ENCODE results near the gene E2F3. TPM values are rescaled to one million over a fixed set of nuclear protein-coding genes. Genes with fewer than 3 reads are reported as not detected.

The E2F3 gene
- 23.4 TPM for polyA plus RNA-seq (2013)

DNA sequence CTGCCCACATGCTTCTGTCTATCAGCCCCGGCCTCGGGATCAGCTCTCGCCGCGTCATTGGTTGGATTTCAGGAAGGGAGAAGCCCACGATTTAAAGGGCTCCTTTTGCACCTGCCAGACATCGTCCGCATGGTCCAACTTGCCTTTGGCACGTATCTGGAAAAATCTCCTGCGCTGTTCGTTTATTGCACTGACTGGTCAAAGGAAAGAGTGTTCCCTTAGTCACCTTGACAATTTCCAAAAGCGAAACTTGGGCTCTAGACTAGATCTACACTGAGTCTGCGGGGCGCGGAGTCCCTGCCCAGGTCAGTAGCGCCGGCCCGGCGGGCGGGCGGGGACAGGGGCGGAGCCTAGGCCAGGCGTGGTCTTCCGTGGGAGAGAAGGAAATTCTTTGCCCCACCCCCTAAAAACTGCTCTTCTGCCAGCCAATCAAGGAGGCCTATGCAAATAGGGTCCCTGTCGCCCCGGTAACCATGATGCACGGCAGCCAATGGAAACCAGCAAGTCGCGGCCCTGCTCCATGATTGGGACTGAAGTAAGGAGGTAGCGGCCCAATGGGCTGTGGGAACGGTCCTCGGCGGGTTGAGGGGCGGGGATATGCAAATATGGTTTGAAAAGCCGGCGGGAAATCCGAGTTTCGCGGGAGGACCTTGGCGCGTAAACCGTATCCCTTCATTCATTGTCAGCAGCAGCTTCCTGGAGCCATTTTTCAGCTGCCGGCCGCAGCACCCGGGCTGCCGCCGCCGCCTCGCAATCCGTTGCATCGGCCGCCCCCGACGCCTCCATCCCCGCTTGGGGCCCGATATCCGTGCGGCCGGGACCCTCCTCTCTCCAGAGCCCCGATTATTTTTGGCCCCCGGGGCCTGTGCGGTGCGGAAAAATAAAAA, at the start of gene E2F3:
TSS of gene E2F3 (plus strand) at position 675 of the 887 bp plus-strand sequence. CDS start 354 bp downstream, outside the sequence.
- POLR2A ChIA-PET, result interaction anchor here (2.1 kb wide), 1 partner anchor 133 kb away, joined by 7 read pairs; the partner anchor contains the start of gene CDKAL1
- CTCF ChIA-PET, result interaction anchor here (0.9 to 1.9 kb wide), 4 partner anchors 12 to 126 kb away, joined by 3 to 6 read pairs (median 4); no protein-coding TSS in a partner anchor
- Histone ChIP-seq H3K36me3 (ENCODE audit: control insufficient read depth in 4 of 4, insufficient read depth in 4 of 4, low read length in 3 of 4) (peaks cover 0 to 9% (median 2%) of the 10 kb centered on the region in 4 experiments), H3K27me3 (replicated peaks in 2 of 5; ENCODE audit: control insufficient read depth in 4 of 5, insufficient read depth in 5 of 5, low read length in 4 of 5) (no peaks in the 10 kb centered on the region), H3K27ac (ENCODE audit: insufficient read depth in 1 of 2, low read depth in 1 of 2, low read length in 2 of 2, poor library complexity in 1 of 2, severe bottlenecking in 2 of 2) (peak within 1 kb of the TSS; percentile 81 to 97), H3K4me3 (ENCODE audit: control insufficient read depth in 1 of 7, extremely low read depth in 1 of 7, insufficient read depth in 4 of 7, low read depth in 2 of 7, low read length in 6 of 7) (peak within 1 kb of the TSS; percentile 72 to 99 (median 80)), H3K4me1 (ENCODE audit: control extremely low read depth in 1 of 4, control insufficient read depth in 4 of 4, insufficient read depth in 4 of 4, low read length in 3 of 4) (peaks cover 12 to 34% (median 24%) of the 10 kb centered on the region in 4 experiments), H3K9me3 (ENCODE audit: control extremely low read depth in 1 of 5, control insufficient read depth in 4 of 5, insufficient read depth in 2 of 5, low read depth in 1 of 5, low read length in 4 of 5) (no peaks in the 10 kb centered on the region)
- 0% methylated on average over 53 of the region's 63 CpGs for WGBS (ENCODE audit: insufficient coverage)
- DNase-seq, result peak; percentile 100

DNA sequence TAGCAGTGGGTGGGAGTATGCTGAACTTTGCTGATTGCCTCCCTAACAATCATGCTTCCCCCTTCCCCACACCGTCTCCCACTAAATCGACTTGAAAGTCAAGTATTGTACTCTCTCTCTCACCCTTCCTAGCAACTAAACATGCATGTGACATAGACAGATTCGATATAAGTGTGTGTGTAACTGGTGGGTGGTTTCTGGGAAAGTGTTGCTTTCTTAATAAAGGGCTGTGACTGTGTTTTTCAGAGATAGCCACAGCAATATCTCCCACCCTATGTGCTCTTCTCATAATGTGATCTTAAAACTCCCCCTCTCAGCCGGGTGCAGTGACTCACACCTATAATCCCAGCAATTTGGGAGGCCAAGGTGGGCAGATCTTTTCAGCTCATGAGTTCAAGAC, 49.3 kb upstream of the E2F3 start:
- no peak for DNase-seq
- Histone ChIP-seq H3K9me3 (ENCODE audit: control extremely low read depth in 1 of 5, control insufficient read depth in 4 of 5, insufficient read depth in 2 of 5, low read depth in 1 of 5, low read length in 4 of 5) (peaks cover under 1 to 8% (median 7%) of the 10 kb centered on the region in 5 experiments), H3K36me3 (ENCODE audit: control insufficient read depth in 4 of 4, insufficient read depth in 4 of 4, low read length in 3 of 4) (no peaks in the 10 kb centered on the region), H3K4me3 (ENCODE audit: control insufficient read depth in 1 of 7, extremely low read depth in 1 of 7, insufficient read depth in 4 of 7, low read depth in 2 of 7, low read length in 6 of 7) (no peak overlapping the region), H3K4me1 (ENCODE audit: control extremely low read depth in 1 of 4, control insufficient read depth in 4 of 4, insufficient read depth in 4 of 4, low read length in 3 of 4) (no peaks in the 10 kb centered on the region), H3K27ac (ENCODE audit: insufficient read depth in 1 of 2, low read depth in 1 of 2, low read length in 2 of 2, poor library complexity in 1 of 2, severe bottlenecking in 2 of 2) (no peak overlapping the region), H3K27me3 (replicated peaks in 2 of 5; ENCODE audit: control insufficient read depth in 4 of 5, insufficient read depth in 5 of 5, low read length in 4 of 5) (no peaks in the 10 kb centered on the region)
- ChIA-PET POLR2A (no interaction called here), CTCF (interaction anchor here (1.6 kb wide), 1 partner anchor 12 kb away, joined by 3 read pairs; no protein-coding TSS in a partner anchor)
- WGBS (ENCODE audit: insufficient coverage), result 86% methylated on average over 1 of the region's 4 CpGs

DNA sequence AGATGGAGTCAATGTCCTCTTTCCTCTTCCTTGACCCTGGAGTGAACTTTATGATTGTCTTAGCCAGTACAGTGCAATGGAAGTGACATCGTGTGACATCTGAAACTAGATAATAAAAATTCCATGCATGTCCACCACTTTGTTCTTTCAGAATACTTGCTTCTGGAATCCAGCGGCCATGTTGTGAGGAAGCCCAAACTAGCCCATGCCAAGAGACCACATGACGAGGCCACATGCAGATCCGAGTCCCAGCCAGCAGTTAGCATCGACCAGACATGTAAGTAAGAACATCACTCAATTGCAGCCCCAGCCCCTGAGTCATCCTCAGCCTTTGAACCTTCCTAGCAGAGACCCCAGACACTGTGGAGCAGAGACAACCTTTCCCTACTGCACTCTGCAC, 48.5 kb upstream of the E2F3 start:
- H3K27ac ChIP-seq (ENCODE audit: insufficient read depth in 1 of 2, low read depth in 1 of 2, low read length in 2 of 2, poor library complexity in 1 of 2, severe bottlenecking in 2 of 2), result no peak overlapping the region
- H3K27me3 ChIP-seq (replicated peaks in 2 of 5; ENCODE audit: control insufficient read depth in 4 of 5, insufficient read depth in 5 of 5, low read length in 4 of 5), result no peaks in the 10 kb centered on the region
- H3K4me3 ChIP-seq (ENCODE audit: control insufficient read depth in 1 of 7, extremely low read depth in 1 of 7, insufficient read depth in 4 of 7, low read depth in 2 of 7, low read length in 6 of 7), result no peak overlapping the region
- H3K9me3 ChIP-seq (ENCODE audit: control extremely low read depth in 1 of 5, control insufficient read depth in 4 of 5, insufficient read depth in 2 of 5, low read depth in 1 of 5, low read length in 4 of 5), result peaks cover 0 to 7% (median 4%) of the 10 kb centered on the region in 5 experiments
- no peaks in the 10 kb centered on the region for H3K36me3 ChIP-seq (ENCODE audit: control insufficient read depth in 4 of 4, insufficient read depth in 4 of 4, low read length in 3 of 4)
- 97% methylated on average over 5 of the region's 5 CpGs for WGBS (ENCODE audit: insufficient coverage)
- H3K4me1 ChIP-seq (ENCODE audit: control extremely low read depth in 1 of 4, control insufficient read depth in 4 of 4, insufficient read depth in 4 of 4, low read length in 3 of 4), result no peaks in the 10 kb centered on the region
- ChIA-PET CTCF (no interaction called here), POLR2A (no interaction called here)
- no peak for DNase-seq

DNA sequence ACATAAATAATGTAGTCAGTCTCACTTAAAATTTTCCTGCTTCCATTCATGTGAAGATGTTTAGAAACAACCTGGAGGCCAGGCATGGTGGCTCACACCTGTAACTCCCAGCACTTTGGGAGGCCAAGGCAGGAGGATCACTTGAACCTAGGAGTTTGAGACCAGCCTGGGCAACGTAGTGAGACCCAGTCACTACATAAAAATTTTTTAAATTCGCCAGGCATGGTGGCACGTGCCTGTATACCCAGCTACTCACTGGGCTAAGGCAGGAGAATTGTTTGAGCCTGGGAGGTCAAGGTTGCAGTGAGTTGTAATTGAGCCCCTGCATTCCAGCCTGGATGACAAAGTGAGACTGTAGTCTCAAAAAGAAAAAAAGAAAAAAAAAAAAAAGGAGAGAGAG, 47.3 kb upstream of the E2F3 start:
- no peak for DNase-seq
- POLR2A ChIA-PET, result no interaction called here
- no peak overlapping the region for H3K27ac ChIP-seq (ENCODE audit: insufficient read depth in 1 of 2, low read depth in 1 of 2, low read length in 2 of 2, poor library complexity in 1 of 2, severe bottlenecking in 2 of 2)
- H3K36me3 ChIP-seq (ENCODE audit: control insufficient read depth in 4 of 4, insufficient read depth in 4 of 4, low read length in 3 of 4), result no peaks in the 10 kb centered on the region
- H3K4me3 ChIP-seq (ENCODE audit: control insufficient read depth in 1 of 7, extremely low read depth in 1 of 7, insufficient read depth in 4 of 7, low read depth in 2 of 7, low read length in 6 of 7), result no peak overlapping the region
- WGBS (ENCODE audit: insufficient coverage), result 95% methylated on average over 3 of the region's 3 CpGs
- no peaks in the 10 kb centered on the region for H3K4me1 ChIP-seq (ENCODE audit: control extremely low read depth in 1 of 4, control insufficient read depth in 4 of 4, insufficient read depth in 4 of 4, low read length in 3 of 4)
- CTCF ChIA-PET, result no interaction called here
- peaks cover 0 to 7% (median 4%) of the 10 kb centered on the region in 5 experiments for H3K9me3 ChIP-seq (ENCODE audit: control extremely low read depth in 1 of 5, control insufficient read depth in 4 of 5, insufficient read depth in 2 of 5, low read depth in 1 of 5, low read length in 4 of 5)
- H3K27me3 ChIP-seq (replicated peaks in 2 of 5; ENCODE audit: control insufficient read depth in 4 of 5, insufficient read depth in 5 of 5, low read length in 4 of 5), result no peaks in the 10 kb centered on the region

DNA sequence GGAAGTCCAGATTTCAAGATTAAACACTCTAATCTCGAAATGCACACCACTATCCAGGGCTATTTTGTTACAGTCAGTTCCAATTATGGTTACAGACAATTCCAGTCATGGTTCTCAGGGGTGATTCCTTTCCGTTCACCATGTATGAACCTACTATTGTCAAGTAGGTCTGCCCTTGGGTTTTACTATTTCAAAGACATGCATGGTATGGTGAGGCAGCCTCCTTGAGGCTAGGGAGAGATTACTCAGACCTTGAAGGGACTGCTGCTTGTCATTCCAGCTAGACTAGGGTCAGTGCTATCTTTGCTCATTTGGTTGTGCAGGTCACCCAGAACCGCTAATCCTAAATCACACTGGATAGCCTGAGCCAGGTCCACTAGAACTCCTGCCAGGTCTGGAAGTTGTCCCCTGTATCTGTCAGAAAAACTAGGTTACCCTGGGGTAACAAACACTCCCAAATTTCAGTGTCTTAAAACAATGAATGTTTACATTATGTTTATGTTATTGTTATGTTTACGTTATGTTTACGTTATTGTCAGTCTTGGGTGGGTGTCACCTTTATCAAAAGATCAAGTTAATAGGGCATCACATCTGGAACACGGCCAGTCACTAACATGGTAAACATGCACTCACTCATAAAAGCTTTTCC, 41.1 kb upstream of the E2F3 start:
- H3K4me3 ChIP-seq (ENCODE audit: control insufficient read depth in 1 of 7, extremely low read depth in 1 of 7, insufficient read depth in 4 of 7, low read depth in 2 of 7, low read length in 6 of 7), result no peak overlapping the region
- H3K9me3 ChIP-seq (ENCODE audit: control extremely low read depth in 1 of 5, control insufficient read depth in 4 of 5, insufficient read depth in 2 of 5, low read depth in 1 of 5, low read length in 4 of 5), result peaks cover 0 to 2% (median 0%) of the 10 kb centered on the region in 5 experiments
- ChIA-PET CTCF (no interaction called here), POLR2A (no interaction called here)
- 100% methylated on average over 4 of the region's 6 CpGs for WGBS (ENCODE audit: insufficient coverage)
- H3K36me3 ChIP-seq (ENCODE audit: control insufficient read depth in 4 of 4, insufficient read depth in 4 of 4, low read length in 3 of 4), result no peaks in the 10 kb centered on the region
- H3K4me1 ChIP-seq (ENCODE audit: control extremely low read depth in 1 of 4, control insufficient read depth in 4 of 4, insufficient read depth in 4 of 4, low read length in 3 of 4), result peaks cover 0 to 6% (median 2%) of the 10 kb centered on the region in 4 experiments
- no peak overlapping the region for H3K27ac ChIP-seq (ENCODE audit: insufficient read depth in 1 of 2, low read depth in 1 of 2, low read length in 2 of 2, poor library complexity in 1 of 2, severe bottlenecking in 2 of 2)
- no peak for DNase-seq
- no peaks in the 10 kb centered on the region for H3K27me3 ChIP-seq (replicated peaks in 2 of 5; ENCODE audit: control insufficient read depth in 4 of 5, insufficient read depth in 5 of 5, low read length in 4 of 5)

DNA sequence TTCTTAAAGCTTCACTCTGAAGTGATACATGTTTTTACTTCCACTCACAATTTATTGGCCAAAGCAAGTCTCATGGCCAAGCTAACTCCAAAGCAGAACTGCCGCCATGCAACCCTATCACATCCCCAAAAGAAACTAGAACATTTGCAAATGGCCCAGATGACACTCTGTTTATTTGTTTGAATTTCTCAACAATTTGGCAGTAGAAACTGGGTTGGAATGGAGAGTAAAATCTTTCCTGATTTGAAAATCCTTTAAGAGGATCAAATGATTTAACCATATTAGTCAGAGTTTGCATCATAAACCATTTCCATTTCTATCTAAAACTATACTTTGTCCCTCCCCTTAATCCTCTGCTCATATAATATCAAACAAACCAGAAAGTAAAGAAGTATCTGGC, 39.1 kb upstream of the E2F3 start:
- Histone ChIP-seq H3K36me3 (ENCODE audit: control insufficient read depth in 4 of 4, insufficient read depth in 4 of 4, low read length in 3 of 4) (no peaks in the 10 kb centered on the region), H3K4me1 (ENCODE audit: control extremely low read depth in 1 of 4, control insufficient read depth in 4 of 4, insufficient read depth in 4 of 4, low read length in 3 of 4) (peaks cover 8 to 24% (median 19%) of the 10 kb centered on the region in 4 experiments), H3K27ac (ENCODE audit: insufficient read depth in 1 of 2, low read depth in 1 of 2, low read length in 2 of 2, poor library complexity in 1 of 2, severe bottlenecking in 2 of 2) (no peak overlapping the region), H3K4me3 (ENCODE audit: control insufficient read depth in 1 of 7, extremely low read depth in 1 of 7, insufficient read depth in 4 of 7, low read depth in 2 of 7, low read length in 6 of 7) (no peak overlapping the region), H3K9me3 (ENCODE audit: control extremely low read depth in 1 of 5, control insufficient read depth in 4 of 5, insufficient read depth in 2 of 5, low read depth in 1 of 5, low read length in 4 of 5) (peaks cover 0 to 2% (median 0%) of the 10 kb centered on the region in 5 experiments), H3K27me3 (replicated peaks in 2 of 5; ENCODE audit: control insufficient read depth in 4 of 5, insufficient read depth in 5 of 5, low read length in 4 of 5) (no peaks in the 10 kb centered on the region)
- no peak for DNase-seq
- ChIA-PET POLR2A (no interaction called here), CTCF (no interaction called here)
- no CpG with 5 or more reads among the region's 1 CpG for WGBS (ENCODE audit: insufficient coverage)

DNA sequence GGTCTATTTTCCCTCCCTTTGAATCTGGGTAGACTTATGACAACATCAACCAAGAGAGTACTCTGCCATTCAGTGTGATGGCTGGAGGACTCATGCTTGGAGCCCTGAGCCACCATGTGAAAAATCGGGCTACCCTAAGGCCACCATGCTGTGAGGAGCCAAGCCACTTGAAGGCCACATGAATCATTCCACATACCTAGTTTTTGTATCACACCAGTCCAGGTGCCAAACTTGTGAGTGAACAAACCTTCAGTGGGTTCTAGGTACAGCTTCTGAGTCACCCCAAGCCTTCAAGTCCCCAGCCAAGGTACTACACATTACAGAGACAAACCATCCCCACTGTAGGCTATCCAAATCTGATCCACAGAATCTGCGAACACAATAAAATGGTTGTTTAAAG, 37.4 kb upstream of the E2F3 start:
- ChIA-PET CTCF (interaction anchor here (0.8 to 1.1 kb wide), 3 partner anchors 12 to 15 kb away, joined by 3 read pairs; no protein-coding TSS in a partner anchor), POLR2A (no interaction called here)
- H3K27me3 ChIP-seq (replicated peaks in 2 of 5; ENCODE audit: control insufficient read depth in 4 of 5, insufficient read depth in 5 of 5, low read length in 4 of 5), result no peaks in the 10 kb centered on the region
- no peak for DNase-seq
- H3K9me3 ChIP-seq (ENCODE audit: control extremely low read depth in 1 of 5, control insufficient read depth in 4 of 5, insufficient read depth in 2 of 5, low read depth in 1 of 5, low read length in 4 of 5), result peaks cover 0 to 2% (median 0%) of the 10 kb centered on the region in 5 experiments
- H3K4me3 ChIP-seq (ENCODE audit: control insufficient read depth in 1 of 7, extremely low read depth in 1 of 7, insufficient read depth in 4 of 7, low read depth in 2 of 7, low read length in 6 of 7), result no peak overlapping the region
- 94% methylated on average over 2 of the region's 2 CpGs for WGBS (ENCODE audit: insufficient coverage)
- peaks cover 8 to 24% (median 20%) of the 10 kb centered on the region in 4 experiments for H3K4me1 ChIP-seq (ENCODE audit: control extremely low read depth in 1 of 4, control insufficient read depth in 4 of 4, insufficient read depth in 4 of 4, low read length in 3 of 4)
- H3K27ac ChIP-seq (ENCODE audit: insufficient read depth in 1 of 2, low read depth in 1 of 2, low read length in 2 of 2, poor library complexity in 1 of 2, severe bottlenecking in 2 of 2), result no peak overlapping the region
- H3K36me3 ChIP-seq (ENCODE audit: control insufficient read depth in 4 of 4, insufficient read depth in 4 of 4, low read length in 3 of 4), result no peaks in the 10 kb centered on the region

Measured in common myeloid progenitor, CD34-positive (primary cell).